ENCODE data around the gene ALPI.

ALPI gene

DNA sequence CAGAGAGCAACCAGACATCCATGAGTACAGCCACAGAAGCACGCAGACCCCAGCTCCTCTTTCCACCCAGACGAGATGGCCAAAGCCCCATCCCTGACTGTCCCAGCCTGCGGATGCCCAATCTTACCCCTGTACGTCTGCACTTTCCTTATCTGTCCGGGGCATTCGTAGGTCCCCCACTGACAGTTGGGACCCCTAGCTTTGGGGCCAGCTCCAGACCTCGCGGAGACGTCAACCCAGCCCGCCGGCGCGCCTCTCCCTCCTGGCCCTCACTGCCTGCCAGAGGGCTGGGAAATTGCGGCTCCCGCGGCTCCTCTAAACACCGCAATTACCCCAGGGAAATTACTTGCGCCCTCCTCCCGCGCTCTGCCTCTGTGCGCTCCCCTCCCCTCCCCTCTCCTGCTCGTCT is 29.4 kb downstream of the ALPI start:
- Histone ChIP-seq H3K27me3 (ENCODE audit: low read depth, low read length) (no peaks in the 10 kb centered on the region), H4K20me1 (ENCODE audit: insufficient read depth, low read length) (no peaks in the 10 kb centered on the region), H3K27ac (ENCODE audit: low read length) (no peak overlapping the region)

DNA sequence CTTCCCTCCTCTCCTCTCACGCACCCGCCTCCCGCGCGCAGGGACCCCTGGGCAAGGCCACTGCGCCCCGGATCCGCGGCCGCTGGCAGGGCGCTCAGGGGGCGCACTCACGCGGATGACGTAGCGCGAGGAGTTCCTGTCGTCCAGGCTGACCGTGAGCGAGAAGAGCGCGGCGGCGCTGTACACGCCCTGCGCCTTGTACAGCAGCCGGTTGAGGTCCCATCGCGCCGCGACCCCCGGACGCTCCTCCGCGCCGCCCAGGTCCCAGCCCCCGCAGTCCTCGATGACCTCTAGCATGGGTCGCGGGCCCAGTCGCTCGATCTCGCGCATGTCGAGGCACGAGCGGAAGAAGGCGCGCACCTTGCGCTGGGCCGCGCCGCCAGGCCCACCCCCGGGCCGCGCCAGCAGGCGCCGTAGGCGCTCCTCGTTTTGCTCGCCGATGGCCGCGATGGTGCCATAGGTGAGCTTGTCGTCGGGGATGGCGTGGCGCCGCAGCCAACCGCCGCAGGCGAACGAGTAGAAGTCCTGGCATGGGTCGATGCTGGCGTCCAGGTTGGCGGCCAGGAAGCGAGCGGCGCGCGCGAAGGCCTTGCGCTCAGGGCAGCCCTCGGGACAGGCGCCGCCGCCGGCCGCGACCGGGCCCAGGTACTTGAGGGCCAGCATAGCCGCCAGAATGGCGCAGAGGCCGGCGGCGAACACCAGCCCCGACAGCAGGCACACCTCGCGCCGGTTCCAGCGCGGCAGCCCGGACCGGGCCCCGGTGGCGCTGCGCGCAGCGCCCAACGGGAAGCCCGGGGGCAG is 30.0 kb downstream of the ALPI start:
- no peak overlapping the region for H3K4me3 ChIP-seq (ENCODE audit: low read length)
- no peaks in the 10 kb centered on the region for H3K9me3 ChIP-seq (ENCODE audit: insufficient read depth, low read length)
- no peaks in the 10 kb centered on the region for H3K4me1 ChIP-seq (ENCODE audit: low read length)
- H3K9ac ChIP-seq (ENCODE audit: low read length) = no peak overlapping the region
- H3K36me3 ChIP-seq (replicated peaks; ENCODE audit: low read depth, low read length) = no peaks in the 10 kb centered on the region
- no peak overlapping the region for H3K27ac ChIP-seq (ENCODE audit: low read length)
- no peaks in the 10 kb centered on the region for H3K27me3 ChIP-seq (ENCODE audit: low read depth, low read length)
- H2AFZ ChIP-seq (ENCODE audit: low read depth, low read length) = no peak overlapping the region
- no peaks in the 10 kb centered on the region for H3K79me2 ChIP-seq (ENCODE audit: low read length)
- TF ChIP-seq EZH2phosphoT487 (IDR thresholded peaks at IDR 0.05; ENCODE audit: low read depth) = no peak
- TF ChIP-seq, protein P1, sequence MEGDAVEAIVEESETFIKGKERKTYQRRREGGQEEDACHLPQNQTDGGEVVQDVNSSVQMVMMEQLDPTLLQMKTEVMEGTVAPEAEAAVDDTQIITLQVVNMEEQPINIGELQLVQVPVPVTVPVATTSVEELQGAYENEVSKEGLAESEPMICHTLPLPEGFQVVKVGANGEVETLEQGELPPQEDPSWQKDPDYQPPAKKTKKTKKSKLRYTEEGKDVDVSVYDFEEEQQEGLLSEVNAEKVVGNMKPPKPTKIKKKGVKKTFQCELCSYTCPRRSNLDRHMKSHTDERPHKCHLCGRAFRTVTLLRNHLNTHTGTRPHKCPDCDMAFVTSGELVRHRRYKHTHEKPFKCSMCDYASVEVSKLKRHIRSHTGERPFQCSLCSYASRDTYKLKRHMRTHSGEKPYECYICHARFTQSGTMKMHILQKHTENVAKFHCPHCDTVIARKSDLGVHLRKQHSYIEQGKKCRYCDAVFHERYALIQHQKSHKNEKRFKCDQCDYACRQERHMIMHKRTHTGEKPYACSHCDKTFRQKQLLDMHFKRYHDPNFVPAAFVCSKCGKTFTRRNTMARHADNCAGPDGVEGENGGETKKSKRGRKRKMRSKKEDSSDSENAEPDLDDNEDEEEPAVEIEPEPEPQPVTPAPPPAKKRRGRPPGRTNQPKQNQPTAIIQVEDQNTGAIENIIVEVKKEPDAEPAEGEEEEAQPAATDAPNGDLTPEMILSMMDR (IDR thresholded peaks at IDR 0.05; ENCODE audit: low read depth, low read length) = no peak
- no peak overlapping the region for H3K4me2 ChIP-seq (ENCODE audit: low read length)
- no peaks in the 10 kb centered on the region for H4K20me1 ChIP-seq (ENCODE audit: insufficient read depth, low read length)

More for the DNA sequence above, 29.4 kb downstream of the ALPI start:
- Histone ChIP-seq H3K9me3 (ENCODE audit: insufficient read depth, low read length) (no peaks in the 10 kb centered on the region), H3K4me1 (ENCODE audit: low read length) (no peaks in the 10 kb centered on the region), H3K36me3 (replicated peaks; ENCODE audit: low read depth, low read length) (no peaks in the 10 kb centered on the region), H3K4me2 (ENCODE audit: low read length) (no peak overlapping the region), H3K79me2 (ENCODE audit: low read length) (no peaks in the 10 kb centered on the region), H2AFZ (ENCODE audit: low read depth, low read length) (no peak overlapping the region), H3K9ac (ENCODE audit: low read length) (no peak overlapping the region), H3K4me3 (ENCODE audit: low read length) (no peak overlapping the region)
- TF ChIP-seq, protein P1 (IDR thresholded peaks at IDR 0.05; ENCODE audit: low read depth, low read length) = no peak
- no peak for TF ChIP-seq EZH2phosphoT487 (IDR thresholded peaks at IDR 0.05; ENCODE audit: low read depth)

DNA sequence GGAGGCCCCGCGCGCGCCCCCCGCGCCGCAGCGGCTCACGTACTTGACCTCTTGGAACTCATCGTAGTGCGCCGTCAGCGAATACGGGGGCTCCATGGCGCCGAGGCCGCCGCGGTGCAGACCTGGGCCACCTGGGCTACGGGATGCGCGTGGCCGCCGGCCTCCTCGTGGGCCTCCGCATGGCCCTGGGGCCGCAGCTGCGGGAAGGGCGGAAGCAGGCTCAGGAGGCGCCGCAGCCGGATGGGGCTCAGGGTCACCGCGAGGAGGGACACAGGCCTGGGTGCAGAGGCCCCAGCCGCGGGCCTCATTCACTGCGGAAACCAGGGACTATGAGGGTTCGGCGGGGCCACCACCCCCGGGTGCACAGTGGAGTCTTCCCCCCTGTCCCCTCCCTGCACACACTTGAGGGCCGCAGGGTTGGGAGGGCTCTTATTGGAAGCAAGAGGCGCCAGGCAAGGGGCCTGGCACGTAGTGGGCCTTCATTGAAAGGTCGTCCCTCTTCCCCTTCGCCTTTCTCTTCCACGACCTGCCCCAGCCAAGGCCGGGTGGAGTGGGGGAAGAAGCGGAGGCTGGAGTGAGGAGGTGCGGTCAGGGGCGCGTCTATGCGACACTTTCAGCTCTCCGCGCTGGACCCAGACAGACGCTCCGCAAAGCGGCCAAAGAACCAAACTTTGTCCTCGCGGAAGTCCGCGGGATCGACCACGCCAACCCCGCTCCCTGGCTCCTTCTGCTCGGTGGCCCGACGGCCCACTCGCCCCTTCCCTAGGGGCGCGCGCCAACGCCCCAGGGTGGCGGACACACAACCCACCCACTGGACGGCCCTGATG is 30.8 kb downstream of the ALPI start:
- Histone ChIP-seq H3K36me3 (replicated peaks; ENCODE audit: low read depth, low read length) (no peaks in the 10 kb centered on the region), H3K4me3 (ENCODE audit: low read length) (no peak overlapping the region), H3K4me1 (ENCODE audit: low read length) (no peaks in the 10 kb centered on the region), H3K27ac (ENCODE audit: low read length) (no peak overlapping the region), H3K4me2 (ENCODE audit: low read length) (no peak overlapping the region), H4K20me1 (ENCODE audit: insufficient read depth, low read length) (no peaks in the 10 kb centered on the region), H2AFZ (ENCODE audit: low read depth, low read length) (no peak overlapping the region), H3K9me3 (ENCODE audit: insufficient read depth, low read length) (no peaks in the 10 kb centered on the region), H3K9ac (ENCODE audit: low read length) (no peak overlapping the region), H3K79me2 (ENCODE audit: low read length) (no peaks in the 10 kb centered on the region), H3K27me3 (ENCODE audit: low read depth, low read length) (no peaks in the 10 kb centered on the region)
- no peak for TF ChIP-seq EZH2phosphoT487 (IDR thresholded peaks at IDR 0.05; ENCODE audit: low read depth)
- TF ChIP-seq, protein P1 (IDR thresholded peaks at IDR 0.05; ENCODE audit: low read depth, low read length) = no peak
